DND-41 (cell line): ENCODE measurements around the gene CENPP.

ENCODE experiments used
- ATAC-seq: fragments of 200-7000 bp; cut with Tn5 transposase; 3 replicates; pipeline ENCODE4 v1.9.1; 2021; ENCODE audit warnings: low read depth; ENCODE audit not compliant: insufficient read depth
- DNase-seq: peaks from one replicate; pipeline ENCODE4 v3.0.0-alpha.2; 2020
- H2AFZ ChIP-seq: 2 replicates; pipeline ENCODE4 v1.6.0; 2012; ENCODE audit warnings: low read depth, low read length
- H3K27ac ChIP-seq: 2 replicates; pipeline ENCODE4 v1.5.1; 2012; ENCODE audit warnings: low read length, inconsistent platforms
- H3K27me3 ChIP-seq: fragments of 200-600 bp; sonication (generic); 2 replicates; pipeline ENCODE4 v1.6.0; 2012; ENCODE audit warnings: low read length, mild to moderate bottlenecking, inconsistent platforms; ENCODE audit not compliant: insufficient read depth, poor library complexity
- H3K36me3 ChIP-seq: 2 replicates; pipeline ENCODE4 v1.5.1; 2012; ENCODE audit warnings: low read length, inconsistent platforms; ENCODE audit not compliant: insufficient read depth
- H3K4me1 ChIP-seq: 2 replicates; pipeline ENCODE4 v1.5.1; 2012; ENCODE audit warnings: mild to moderate bottlenecking, low read length; ENCODE audit not compliant: insufficient read depth
- H3K4me2 ChIP-seq: 2 replicates; pipeline ENCODE4 v1.6.0; 2012; ENCODE audit warnings: mild to moderate bottlenecking, moderate library complexity, low read length, inconsistent platforms; ENCODE audit not compliant: insufficient read depth
- H3K4me3 ChIP-seq, 2 experiments: fragments of 200-600 bp in 1 of 2; shearing (Covaris generic) in 1 of 2; 2 replicates each; pipeline ENCODE4 v1.5.1; 2012 to 2016; ENCODE audit warnings: inconsistent platforms in 2 of 2, low read length in 2 of 2, mild to moderate bottlenecking in 2 of 2, low read depth in 1 of 2, moderate library complexity in 1 of 2
- H3K79me2 ChIP-seq: 2 replicates; pipeline ENCODE4 v1.6.0; 2012; ENCODE audit warnings: low read length, inconsistent platforms; ENCODE audit not compliant: insufficient read depth
- H3K9ac ChIP-seq: 2 replicates; pipeline ENCODE4 v1.6.0; 2012; ENCODE audit warnings: low read depth, mild to moderate bottlenecking, inconsistent platforms, low read length, moderate library complexity
- H3K9me3 ChIP-seq: 2 replicates; pipeline ENCODE4 v1.5.1; 2012; ENCODE audit warnings: low read length, moderate library complexity, mild to moderate bottlenecking, inconsistent platforms; ENCODE audit not compliant: insufficient read depth, severe bottlenecking
- H4K20me1 ChIP-seq: 2 replicates; pipeline ENCODE4 v1.6.0; 2012; ENCODE audit warnings: low read length; ENCODE audit not compliant: insufficient read depth
- EZH2 ChIP-seq: IDR thresholded peaks from 3 replicates; pipeline ENCODE4 v1.6.1; 2012; ENCODE audit warnings: borderline replicate concordance, low read depth, mild to moderate bottlenecking, moderate library complexity, low read length, inconsistent platforms; ENCODE audit not compliant: severe bottlenecking
- TF ChIP-seq, protein P1 (sequence below): IDR thresholded peaks from 2 replicates; pipeline ENCODE4 v1.5.1; 2012; ENCODE audit warnings: borderline replicate concordance, low read length, moderate library complexity, mild to moderate bottlenecking; ENCODE audit not compliant: poor library complexity, severe bottlenecking; ENCODE audit errors: extremely low read depth

Gene CENPP

GRCh38 chr9:92397853-92398252 is 72.1 kb downstream of the CENPP start:
- Histone ChIP-seq H3K4me3 (no peak overlapping the region), H3K4me1 (peaks cover 20% of the 10 kb centered on the region), H3K9ac (no peak overlapping the region), H3K27ac (no peak overlapping the region), H2AFZ (no peak overlapping the region), H3K9me3 (no peaks in the 10 kb centered on the region), H4K20me1 (no peaks in the 10 kb centered on the region), H3K27me3 (no peaks in the 10 kb centered on the region), H3K4me2 (no peak overlapping the region), H3K36me3 (no peaks in the 10 kb centered on the region), H3K79me2 (peaks cover 2% of the 10 kb centered on the region; the same call in 1 of the 2 replicates)
- TF ChIP-seq, protein P1, sequence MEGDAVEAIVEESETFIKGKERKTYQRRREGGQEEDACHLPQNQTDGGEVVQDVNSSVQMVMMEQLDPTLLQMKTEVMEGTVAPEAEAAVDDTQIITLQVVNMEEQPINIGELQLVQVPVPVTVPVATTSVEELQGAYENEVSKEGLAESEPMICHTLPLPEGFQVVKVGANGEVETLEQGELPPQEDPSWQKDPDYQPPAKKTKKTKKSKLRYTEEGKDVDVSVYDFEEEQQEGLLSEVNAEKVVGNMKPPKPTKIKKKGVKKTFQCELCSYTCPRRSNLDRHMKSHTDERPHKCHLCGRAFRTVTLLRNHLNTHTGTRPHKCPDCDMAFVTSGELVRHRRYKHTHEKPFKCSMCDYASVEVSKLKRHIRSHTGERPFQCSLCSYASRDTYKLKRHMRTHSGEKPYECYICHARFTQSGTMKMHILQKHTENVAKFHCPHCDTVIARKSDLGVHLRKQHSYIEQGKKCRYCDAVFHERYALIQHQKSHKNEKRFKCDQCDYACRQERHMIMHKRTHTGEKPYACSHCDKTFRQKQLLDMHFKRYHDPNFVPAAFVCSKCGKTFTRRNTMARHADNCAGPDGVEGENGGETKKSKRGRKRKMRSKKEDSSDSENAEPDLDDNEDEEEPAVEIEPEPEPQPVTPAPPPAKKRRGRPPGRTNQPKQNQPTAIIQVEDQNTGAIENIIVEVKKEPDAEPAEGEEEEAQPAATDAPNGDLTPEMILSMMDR: no peak
- TF ChIP-seq EZH2: no peak
- DNase-seq (no peak), ATAC-seq (no peak)

GRCh38 chr9:92402360-92402759 is 76.6 kb downstream of the CENPP start:
- TF ChIP-seq, protein P1: no peak
- TF ChIP-seq EZH2: no peak
- peak; percentile 70 for ATAC-seq

DNA sequence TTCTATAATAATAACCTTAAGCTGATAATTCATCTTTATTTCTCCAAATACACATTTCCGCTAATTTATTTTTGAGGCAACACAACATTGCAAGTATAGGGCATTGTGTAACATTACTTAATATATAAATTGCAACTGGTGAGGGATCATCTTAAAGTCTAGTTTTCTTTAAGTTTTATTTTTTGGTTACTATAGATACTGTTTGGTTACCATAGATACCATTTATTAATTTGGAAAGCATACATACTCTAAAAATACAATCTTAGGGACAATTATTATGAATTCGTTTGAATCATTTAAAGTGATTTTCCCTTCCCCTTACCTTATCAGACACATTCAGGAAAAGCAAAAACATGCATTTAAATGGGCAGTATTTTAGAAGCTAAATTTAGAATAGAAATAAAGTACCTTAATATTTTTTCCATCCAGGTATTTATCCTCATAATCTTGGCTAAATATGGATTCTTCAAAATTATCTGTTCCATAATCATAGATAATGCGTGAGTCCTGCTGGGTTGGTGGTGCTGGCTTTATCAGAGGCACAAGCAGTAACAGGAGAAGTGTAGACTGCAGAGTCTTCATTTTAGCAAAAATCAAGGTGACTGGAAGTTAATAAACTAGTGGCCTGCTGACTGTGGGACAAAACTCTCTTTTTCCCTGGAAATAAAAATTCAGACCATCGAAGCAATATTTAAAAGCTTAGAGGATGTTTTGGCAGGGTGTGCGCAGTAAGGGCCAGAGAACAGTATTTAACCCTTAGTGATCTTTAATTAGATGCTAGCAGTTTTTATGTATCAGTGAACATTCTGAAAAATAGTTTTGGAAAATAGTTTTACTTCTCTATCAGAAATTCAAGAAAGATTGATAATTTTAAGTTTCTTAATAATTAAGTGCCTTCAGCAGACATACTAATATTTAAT is 77.3 kb downstream of the CENPP start:
- Histone ChIP-seq H3K9ac (no peak overlapping the region), H4K20me1 (no peaks in the 10 kb centered on the region), H3K27ac (peak overlapping the region; percentile 66), H3K4me3 (no peak overlapping the region; a peak in 1 of 4 replicates), H3K79me2 (peaks cover 23% of the 10 kb centered on the region; the same call in 1 of the 2 replicates), H3K9me3 (no peaks in the 10 kb centered on the region), H3K4me1 (peaks cover 67% of the 10 kb centered on the region), H2AFZ (no peak overlapping the region; the same call in 1 of the 2 replicates), H3K4me2 (peak overlapping the region; percentile 60), H3K27me3 (no peaks in the 10 kb centered on the region), H3K36me3 (no peaks in the 10 kb centered on the region)
- TF ChIP-seq, protein P1: no peak
- TF ChIP-seq EZH2: no peak
- no peak for ATAC-seq
- DNase-seq: no peak

More at GRCh38 chr9:92402360-92402759, 76.6 kb downstream of the CENPP start:
- Histone ChIP-seq H3K4me3 (no peak overlapping the region), H3K79me2 (peaks cover 20% of the 10 kb centered on the region; the same call in 1 of the 2 replicates), H4K20me1 (no peaks in the 10 kb centered on the region), H3K4me1 (peaks cover 64% of the 10 kb centered on the region), H3K9me3 (no peaks in the 10 kb centered on the region), H2AFZ (no peak overlapping the region), H3K36me3 (no peaks in the 10 kb centered on the region), H3K27ac (peak overlapping the region; percentile 66), H3K9ac (no peak overlapping the region), H3K27me3 (no peaks in the 10 kb centered on the region), H3K4me2 (peak overlapping the region; percentile 37)
- DNase-seq: no peak
